Effector memory CD4-positive, alpha-beta T cell (primary cell): ENCODE data around the gene DENND11.

ENCODE experiments used
- DNase-seq, 3 donors: peaks; one replicate each; pipeline ENCODE4 v3.0.0-alpha.2; 2020
- H3K27ac ChIP-seq: 2 replicates; pipeline ENCODE4 v1.7.0; 2013; ENCODE audit warnings: mild to moderate bottlenecking, low read length, moderate library complexity; ENCODE audit not compliant: insufficient read depth, poor library complexity, severe bottlenecking
- H3K27me3 ChIP-seq: replicated peaks from 2 replicates; pipeline ENCODE4 v1.7.0; 2013; ENCODE audit warnings: mild to moderate bottlenecking, low read length; ENCODE audit not compliant: insufficient read depth, control insufficient read depth, poor library complexity, severe bottlenecking
- H3K36me3 ChIP-seq: 2 replicates; pipeline ENCODE4 v1.7.0; 2013; ENCODE audit warnings: mild to moderate bottlenecking, low read length, moderate library complexity; ENCODE audit not compliant: control insufficient read depth, insufficient read depth
- H3K4me1 ChIP-seq: 2 replicates; pipeline ENCODE4 v1.7.0; 2013; ENCODE audit warnings: low read length, mild to moderate bottlenecking; ENCODE audit not compliant: control insufficient read depth, insufficient read depth, poor library complexity, severe bottlenecking
- H3K4me3 ChIP-seq: 2 replicates; pipeline ENCODE4 v1.7.0; 2013; ENCODE audit warnings: low read length, low read depth, mild to moderate bottlenecking; ENCODE audit not compliant: insufficient read depth, poor library complexity, severe bottlenecking
- H3K9me3 ChIP-seq: 2 replicates; pipeline ENCODE4 v1.7.0; 2013; ENCODE audit warnings: mild to moderate bottlenecking, low read length, moderate library complexity; ENCODE audit not compliant: control insufficient read depth

The DENND11 gene

GRCh38 chr7:141686074-141686473, 15.9 kb downstream of the DENND11 start:
- Histone ChIP-seq H3K9me3 (no peaks in the 10 kb centered on the region), H3K27ac (no peak overlapping the region), H3K36me3 (peaks cover 28% of the 10 kb centered on the region), H3K4me1 (no peaks in the 10 kb centered on the region), H3K4me3 (no peak overlapping the region), H3K27me3 (no peaks in the 10 kb centered on the region)
- DNase-seq = no peak

- Histone ChIP-seq H3K36me3 (peaks cover 28% of the 10 kb centered on the region), H3K27me3 (no peaks in the 10 kb centered on the region), H3K9me3 (no peaks in the 10 kb centered on the region), H3K4me1 (no peaks in the 10 kb centered on the region), H3K27ac (no peak overlapping the region), H3K4me3 (no peak overlapping the region)
- DNase-seq = no peak
Observed at GRCh38 chr7:141685285-141686023, 16.5 kb downstream of the DENND11 start.

GRCh38 chr7:141679014-141679413, 23.0 kb downstream of the DENND11 start:
- Histone ChIP-seq H3K4me3 (no peak overlapping the region), H3K36me3 (peaks cover 16% of the 10 kb centered on the region), H3K4me1 (no peaks in the 10 kb centered on the region), H3K9me3 (no peaks in the 10 kb centered on the region), H3K27ac (no peak overlapping the region), H3K27me3 (no peaks in the 10 kb centered on the region)
- DNase-seq = no peak

- H3K9me3 ChIP-seq = no peaks in the 10 kb centered on the region
- H3K27me3 ChIP-seq = no peaks in the 10 kb centered on the region
- no peak overlapping the region for H3K27ac ChIP-seq
- H3K4me1 ChIP-seq = no peaks in the 10 kb centered on the region
- peaks cover 16% of the 10 kb centered on the region for H3K36me3 ChIP-seq
- no peak for DNase-seq
- no peak overlapping the region for H3K4me3 ChIP-seq
Observed at GRCh38 chr7:141676618-141677017, 25.3 kb downstream of the DENND11 start.

- Histone ChIP-seq H3K4me1 (no peaks in the 10 kb centered on the region), H3K36me3 (peaks cover 22% of the 10 kb centered on the region), H3K27me3 (no peaks in the 10 kb centered on the region), H3K4me3 (no peak overlapping the region), H3K27ac (no peak overlapping the region), H3K9me3 (no peaks in the 10 kb centered on the region)
- DNase-seq = no peak
Observed at GRCh38 chr7:141675436-141676215, 26.3 kb downstream of the DENND11 start.

GRCh38 chr7:141674702-141675101, 27.3 kb downstream of the DENND11 start:
- Histone ChIP-seq H3K4me3 (no peak overlapping the region), H3K27ac (no peak overlapping the region), H3K27me3 (no peaks in the 10 kb centered on the region), H3K9me3 (no peaks in the 10 kb centered on the region), H3K4me1 (no peaks in the 10 kb centered on the region), H3K36me3 (peaks cover 26% of the 10 kb centered on the region)
- DNase-seq = no peak

- no peaks in the 10 kb centered on the region for H3K4me1 ChIP-seq
- no peak for DNase-seq
- no peaks in the 10 kb centered on the region for H3K27me3 ChIP-seq
- H3K36me3 ChIP-seq = peaks cover 26% of the 10 kb centered on the region
- no peaks in the 10 kb centered on the region for H3K9me3 ChIP-seq
- no peak overlapping the region for H3K4me3 ChIP-seq
- no peak overlapping the region for H3K27ac ChIP-seq
Observed at GRCh38 chr7:141674171-141674671, 27.7 kb downstream of the DENND11 start.

GRCh38 chr7:141673346-141673745, 28.6 kb downstream of the DENND11 start:
- no peaks in the 10 kb centered on the region for H3K9me3 ChIP-seq
- H3K4me1 ChIP-seq = no peaks in the 10 kb centered on the region
- no peaks in the 10 kb centered on the region for H3K27me3 ChIP-seq
- H3K27ac ChIP-seq = no peak overlapping the region
- no peak overlapping the region for H3K4me3 ChIP-seq
- peaks cover 26% of the 10 kb centered on the region for H3K36me3 ChIP-seq
- no peak for DNase-seq

GRCh38 chr7:141671705-141672496, 30.1 kb downstream of the DENND11 start:
- H3K27ac ChIP-seq = no peak overlapping the region
- H3K27me3 ChIP-seq = no peaks in the 10 kb centered on the region
- H3K4me1 ChIP-seq = no peaks in the 10 kb centered on the region
- peaks cover 29% of the 10 kb centered on the region for H3K36me3 ChIP-seq
- no peaks in the 10 kb centered on the region for H3K9me3 ChIP-seq
- DNase-seq = no peak
- no peak overlapping the region for H3K4me3 ChIP-seq
